A549 (cell line): Measurements from ENCODE around the gene TMEM129.

Experiments
- CEBPB ChIP-seq, 2 experiments: fragments of >200 bp in 1 of 2; sonication (Bioruptor Twin) in 1 of 2; formaldehyde crosslinking in 1 of 2; IDR thresholded peaks; 2 replicates each; pipeline ENCODE4 v1.6.1; 2012 to 2016
- CTCF ChIP-seq: fragments of >200 bp; sonication (Bioruptor Twin); formaldehyde crosslinking; IDR thresholded peaks from 3 replicates; pipeline ENCODE4 v1.5.1; 2016
- EHMT2 ChIP-seq: fragments of 200-600 bp; sonication (generic); IDR thresholded peaks from 2 replicates; pipeline ENCODE4 v1.6.1; 2016; ENCODE audit warnings: antibody characterized with exemption, low read depth, mild to moderate bottlenecking, moderate library complexity
- ESRRA ChIP-seq: fragments of 150-350 bp; IDR thresholded peaks from 2 replicates; pipeline ENCODE4 v1.6.1; 2014; ENCODE audit warnings: mild to moderate bottlenecking, low read length, borderline replicate concordance
- JUN ChIP-seq, 2 experiments: fragments of >200 bp; sonication (Bioruptor Twin); formaldehyde crosslinking; IDR thresholded peaks; 2 replicates in 1 of 2; 3 replicates in 1 of 2; pipeline ENCODE4 v1.6.1; 2016 to 2017
- MAFK ChIP-seq: fragments of 450-650 bp; IDR thresholded peaks from 2 replicates; pipeline ENCODE4 v1.6.1; 2014; ENCODE audit not compliant: partially characterized antibody
- MYC ChIP-seq: IDR thresholded peaks from 2 replicates; pipeline ENCODE4 v1.6.1; 2012; ENCODE audit warnings: mild to moderate bottlenecking, inconsistent platforms, low read length, improper control_type of control experiment, borderline replicate concordance
- POLR2A ChIP-seq: IDR thresholded peaks from 2 replicates; pipeline ENCODE4 v1.6.1; 2012; ENCODE audit warnings: mild to moderate bottlenecking, low read length
- RFX5 ChIP-seq: fragments of 450-650 bp; IDR thresholded peaks from 2 replicates; pipeline ENCODE4 v1.7.1; 2014; ENCODE audit warnings: antibody characterized with exemption, mild to moderate bottlenecking, moderate library complexity
- SMC3 ChIP-seq: fragments of >200 bp; sonication (Bioruptor Twin); formaldehyde crosslinking; IDR thresholded peaks from 3 replicates; pipeline ENCODE4 v1.6.1; 2018; ENCODE audit warnings: inconsistent platforms
- TF ChIP-seq, protein P1 (sequence below): IDR thresholded peaks from 2 replicates; pipeline ENCODE4 v1.6.1; 2012

DNA sequence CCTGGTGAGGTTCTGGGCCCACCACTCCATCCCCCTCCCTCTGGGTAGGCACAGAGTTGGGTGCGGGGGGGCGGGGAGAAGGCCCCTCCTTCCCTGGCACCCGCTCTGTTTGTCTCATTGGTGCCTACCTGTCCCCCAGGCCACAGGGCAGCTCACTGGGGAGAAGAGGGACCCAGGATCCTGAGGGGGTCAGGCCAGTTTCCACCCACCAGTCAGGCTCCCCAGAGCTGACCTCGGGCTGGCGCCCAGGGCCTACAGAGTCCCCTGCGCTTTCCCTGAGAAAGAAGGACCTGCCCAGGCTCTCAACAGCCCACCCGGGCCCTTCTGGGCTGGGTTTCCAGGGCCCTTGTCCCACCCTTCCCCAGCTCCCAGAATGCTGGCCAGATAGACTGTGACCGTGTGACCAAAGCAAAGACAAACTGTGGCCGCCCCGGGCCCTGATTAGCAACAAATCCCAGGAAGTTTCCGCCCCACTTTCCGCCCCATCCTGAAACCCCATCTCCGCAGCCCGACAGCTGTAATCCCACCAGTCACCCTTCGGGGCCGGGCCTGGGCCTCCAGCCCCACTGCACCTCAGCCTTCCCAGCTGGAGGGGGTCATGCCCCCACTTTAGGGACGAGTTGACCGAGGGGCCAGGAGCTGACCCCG, 38.2 kb upstream of the TMEM129 start:
- TF ChIP-seq, protein P1, sequence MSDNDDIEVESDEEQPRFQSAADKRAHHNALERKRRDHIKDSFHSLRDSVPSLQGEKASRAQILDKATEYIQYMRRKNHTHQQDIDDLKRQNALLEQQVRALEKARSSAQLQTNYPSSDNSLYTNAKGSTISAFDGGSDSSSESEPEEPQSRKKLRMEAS, result no peak
- no peak for TF ChIP-seq EHMT2
- TF ChIP-seq CTCF, result no peak
- no peak for TF ChIP-seq ESRRA
- TF ChIP-seq SMC3, result no peak
- no peak for TF ChIP-seq POLR2A
- TF ChIP-seq CEBPB (IDR thresholded peaks at IDR 0.05), result no peak
- no peak for TF ChIP-seq MAFK
- no peak for TF ChIP-seq MYC
- no peak for TF ChIP-seq JUN (IDR thresholded peaks at IDR 0.05)
- no peak for TF ChIP-seq RFX5
